ENCODE data around the gene GOLGA6A. TPM values are rescaled to one million over a fixed set of nuclear protein-coding genes. Genes with fewer than 3 reads are reported as not detected.
"Not testable (repeated sequence)": the region's sequence is repeated elsewhere in the genome, so short reads cannot be mapped to it uniquely, and the experiment has no call there.

GOLGA6A gene
- total RNA-seq, 2 experiments from 2014 or later: not detected

DNA sequence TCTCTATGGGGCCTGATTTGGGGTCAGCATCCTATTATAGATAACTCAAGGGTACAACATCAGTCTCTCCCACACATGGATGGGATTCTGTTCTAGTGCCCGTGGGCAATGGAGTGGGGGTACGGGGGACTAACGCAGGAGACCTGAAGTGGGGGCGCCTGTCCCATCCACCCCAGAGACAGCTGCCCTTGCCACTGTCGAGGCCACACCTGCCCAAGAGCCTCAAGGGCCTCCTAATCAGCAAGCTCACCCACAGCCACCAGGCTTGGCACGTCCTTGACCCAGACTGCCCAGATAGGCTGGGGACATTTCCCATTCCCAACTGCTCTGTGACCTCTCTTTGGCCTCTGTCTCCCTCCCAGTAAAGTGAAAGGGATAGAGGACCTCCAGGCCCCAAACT, 39.5 kb upstream of the GOLGA6A start:
- no peak for DNase-seq
- H3K9me3 Mint-ChIP-seq: peaks cover 8% of the 10 kb centered on the region
- H3K27ac Mint-ChIP-seq: no peak overlapping the region
- peaks cover 67% of the 10 kb centered on the region for H3K27me3 Mint-ChIP-seq
- H3K4me3 Mint-ChIP-seq: no peak overlapping the region
- peaks cover 5% of the 10 kb centered on the region for H3K4me1 Mint-ChIP-seq
- no peaks in the 10 kb centered on the region for H3K36me3 Mint-ChIP-seq

DNA sequence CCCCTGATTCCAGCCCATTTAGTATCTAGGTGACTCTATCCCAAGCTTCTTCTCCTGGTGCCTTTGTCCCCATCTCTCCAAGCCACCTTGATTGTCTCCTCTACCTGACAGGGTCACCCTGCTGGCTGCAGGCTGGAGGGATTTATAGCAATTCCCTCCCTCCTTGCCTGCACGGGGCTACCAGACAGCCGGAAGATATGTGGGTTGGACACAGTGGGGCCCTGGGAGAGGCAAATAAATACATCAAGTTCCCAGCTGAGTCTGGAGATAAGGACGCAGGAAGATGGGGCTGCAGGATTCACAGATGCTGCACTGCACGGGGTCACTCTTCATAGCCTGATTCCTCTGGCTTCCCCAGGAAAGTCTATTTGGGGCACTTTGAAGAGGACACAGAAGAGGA, 38.7 kb upstream of the GOLGA6A start:
- peaks cover 5% of the 10 kb centered on the region for H3K4me1 Mint-ChIP-seq
- DNase-seq: no peak
- H3K27me3 Mint-ChIP-seq: peaks cover 60% of the 10 kb centered on the region
- H3K36me3 Mint-ChIP-seq: no peaks in the 10 kb centered on the region
- H3K9me3 Mint-ChIP-seq: peaks cover 8% of the 10 kb centered on the region
- no peak overlapping the region for H3K4me3 Mint-ChIP-seq
- no peak overlapping the region for H3K27ac Mint-ChIP-seq

DNA sequence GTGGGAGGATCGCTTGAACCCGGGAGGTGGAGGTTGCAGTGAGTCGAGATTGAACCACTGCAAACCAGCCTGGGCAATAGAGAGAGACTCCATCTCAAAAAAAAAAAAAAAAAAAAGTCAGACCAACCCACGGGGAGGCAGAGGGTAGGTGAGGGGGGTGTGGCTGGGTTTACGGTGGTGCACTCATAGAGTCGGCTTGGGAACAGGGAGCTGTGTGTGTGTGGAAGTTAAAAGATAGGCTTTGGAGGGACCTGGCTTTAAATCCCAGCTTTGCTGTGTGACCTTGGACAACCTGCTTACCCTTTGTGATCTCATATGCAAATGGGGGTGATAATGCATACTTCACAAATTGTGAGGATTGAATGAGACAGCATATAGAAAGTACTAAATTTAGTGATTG, 38.1 kb upstream of the GOLGA6A start:
- no peak overlapping the region for H3K27ac Mint-ChIP-seq
- DNase-seq: no peak
- H3K4me3 Mint-ChIP-seq: no peak overlapping the region
- H3K27me3 Mint-ChIP-seq: peaks cover 55% of the 10 kb centered on the region
- peaks cover 5% of the 10 kb centered on the region for H3K4me1 Mint-ChIP-seq
- H3K36me3 Mint-ChIP-seq: no peaks in the 10 kb centered on the region
- peaks cover 8% of the 10 kb centered on the region for H3K9me3 Mint-ChIP-seq

DNA sequence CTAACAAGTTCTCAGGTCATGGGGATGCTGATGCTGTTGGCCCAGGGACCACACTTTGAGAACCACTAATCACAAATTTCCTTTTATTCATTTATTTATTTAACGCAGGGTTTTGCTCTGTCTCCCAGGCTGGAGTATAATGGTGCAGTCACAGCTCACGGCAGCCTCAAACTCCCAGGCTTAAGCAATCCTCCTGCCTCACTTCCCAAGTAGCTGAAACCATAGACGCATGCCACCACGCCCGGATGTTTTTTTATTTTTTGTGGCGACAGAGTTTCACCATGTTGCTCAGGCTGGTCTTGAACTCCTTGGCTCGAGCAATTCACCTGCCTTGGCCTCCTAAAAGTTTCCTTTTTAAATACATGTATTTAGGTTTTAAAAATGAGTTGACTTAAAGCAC, 27.4 kb upstream of the GOLGA6A start:
- no peak for DNase-seq
- Mint-ChIP-seq H3K4me1 (no peaks in the 10 kb centered on the region), H3K36me3 (no peaks in the 10 kb centered on the region), H3K4me3 (no peak overlapping the region), H3K9me3 (no peaks in the 10 kb centered on the region), H3K27ac (no peak overlapping the region), H3K27me3 (peaks cover 3% of the 10 kb centered on the region)

DNA sequence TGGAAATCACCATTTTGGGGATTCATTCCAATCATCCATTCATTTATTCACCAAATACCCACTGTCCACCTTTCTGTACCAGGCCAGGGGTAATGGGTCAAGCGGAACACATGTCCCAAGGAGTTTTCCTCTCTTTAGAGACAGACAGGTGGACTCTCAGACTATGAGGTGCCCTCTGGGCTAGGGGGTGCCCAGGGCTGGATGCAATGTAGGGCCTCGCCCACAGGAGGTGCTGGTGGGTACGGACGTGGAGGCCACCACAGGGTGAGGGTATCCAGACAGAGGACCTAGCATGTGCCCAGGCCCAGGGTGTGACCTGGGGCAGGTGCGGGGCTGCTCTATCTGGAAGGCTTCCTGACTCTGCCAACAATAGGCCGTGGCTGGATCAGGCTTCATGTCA, 26.3 kb upstream of the GOLGA6A start:
- H3K4me1 Mint-ChIP-seq, DNase-seq, H3K4me3 Mint-ChIP-seq, H3K9me3 Mint-ChIP-seq, H3K36me3 Mint-ChIP-seq, H3K27me3 Mint-ChIP-seq, H3K27ac Mint-ChIP-seq: not testable (repeated sequence)

DNA sequence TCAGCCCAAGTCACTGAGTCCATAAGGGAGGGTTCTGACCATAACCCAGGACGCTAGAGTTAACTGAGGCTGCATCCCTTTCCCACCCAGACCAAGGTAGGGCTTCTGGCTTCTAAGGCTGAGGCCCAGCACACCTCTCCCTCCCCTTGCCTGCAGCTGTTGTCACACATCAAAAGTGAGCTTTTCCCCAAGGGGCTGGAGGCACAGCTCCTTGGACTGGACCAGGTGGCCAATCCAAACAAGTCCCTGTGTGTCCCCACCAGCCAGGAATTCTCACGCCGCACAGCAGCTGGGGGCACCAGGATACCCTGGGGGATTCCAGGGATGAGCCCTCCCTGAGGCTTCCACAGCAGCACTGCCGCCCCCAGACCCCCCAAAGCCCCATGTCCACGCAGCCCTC, 25.8 kb upstream of the GOLGA6A start:
- Mint-ChIP-seq H3K36me3 (no peaks in the 10 kb centered on the region), H3K27me3 (no peaks in the 10 kb centered on the region), H3K27ac (no peak overlapping the region), H3K4me3 (no peak overlapping the region), H3K9me3 (no peaks in the 10 kb centered on the region), H3K4me1 (no peaks in the 10 kb centered on the region)
- DNase-seq: no peak

DNA sequence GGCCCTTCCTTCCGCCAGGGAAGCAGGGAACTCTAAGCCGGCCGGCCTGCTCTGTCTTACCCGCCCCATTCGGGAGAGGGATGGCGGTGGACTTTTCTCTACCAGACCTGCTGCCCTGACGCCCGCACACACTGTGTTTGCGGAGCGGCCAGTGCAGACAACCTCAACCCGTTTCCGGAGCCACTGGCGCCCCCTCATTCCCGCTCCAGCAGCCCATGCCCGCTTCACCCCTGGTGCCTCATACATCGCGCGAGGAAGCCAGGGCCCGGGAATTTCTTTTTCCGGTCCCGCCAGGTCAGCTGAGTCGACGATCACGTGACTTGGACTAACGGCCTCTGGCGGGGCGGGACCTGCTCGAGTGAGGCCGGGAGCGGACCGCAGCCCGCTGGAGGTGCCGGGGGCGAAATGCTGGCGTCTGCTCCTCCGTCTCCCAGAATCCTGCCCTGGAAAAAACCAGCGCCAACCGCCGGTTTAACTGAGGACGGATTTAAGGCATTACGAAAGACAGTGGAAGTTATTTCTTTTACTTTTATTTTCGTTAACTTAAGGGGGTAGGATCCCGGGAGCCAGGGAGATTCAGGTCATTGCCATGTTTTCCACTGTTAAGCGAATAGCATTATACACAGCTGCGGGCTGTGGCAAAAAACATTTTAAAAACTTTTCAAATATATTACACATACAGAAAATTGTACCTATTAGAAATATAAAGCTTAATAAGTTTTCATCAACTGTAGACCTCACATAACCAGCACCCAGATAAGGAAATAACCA, 17.8 kb upstream of the GOLGA6A start:
- Mint-ChIP-seq H3K4me3 (peak overlapping the region; percentile 88), H3K27ac (peak overlapping the region; percentile 91)
- not testable (repeated sequence) for H3K36me3 Mint-ChIP-seq, H3K4me1 Mint-ChIP-seq, H3K9me3 Mint-ChIP-seq, H3K27me3 Mint-ChIP-seq
- DNase-seq: peak; percentile 82

DNA sequence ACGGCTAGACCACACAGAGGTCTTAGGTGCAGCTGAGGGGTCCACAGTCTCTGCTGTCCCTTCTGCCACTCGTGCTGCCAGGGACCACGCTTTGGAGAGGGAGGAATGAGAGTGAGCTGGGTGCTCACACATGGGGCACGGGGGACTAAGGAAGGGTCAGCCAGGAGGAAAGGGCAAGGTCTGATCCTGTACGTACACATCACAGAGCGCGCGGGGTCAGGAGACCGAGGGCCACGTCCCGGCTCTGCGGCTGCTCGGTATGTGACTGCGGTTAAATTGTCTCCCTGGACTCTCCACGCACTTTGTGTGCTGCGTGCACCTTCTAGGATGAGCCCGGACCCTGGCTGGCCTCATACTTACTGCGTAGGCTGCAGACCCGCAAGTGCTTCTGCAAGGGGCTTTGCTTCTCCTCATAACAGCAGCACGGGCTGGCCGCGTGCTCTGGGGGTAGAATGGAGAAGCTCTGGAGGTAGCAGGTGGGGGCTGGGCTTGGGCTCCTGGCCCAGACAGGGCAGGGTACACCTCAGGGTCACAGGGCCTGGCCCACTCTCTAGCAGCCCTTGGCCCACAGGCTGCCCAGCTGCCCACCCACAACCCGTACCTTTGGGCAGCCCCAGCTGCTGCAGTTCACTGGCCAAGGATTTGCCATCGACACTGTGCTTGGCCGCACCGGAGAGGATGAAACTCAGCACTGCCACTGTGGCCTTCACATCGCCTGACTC, 14.6 kb upstream of the GOLGA6A start:
- H3K27me3 Mint-ChIP-seq, DNase-seq, H3K4me1 Mint-ChIP-seq, H3K4me3 Mint-ChIP-seq, H3K36me3 Mint-ChIP-seq, H3K9me3 Mint-ChIP-seq, H3K27ac Mint-ChIP-seq: not testable (repeated sequence)

DNA sequence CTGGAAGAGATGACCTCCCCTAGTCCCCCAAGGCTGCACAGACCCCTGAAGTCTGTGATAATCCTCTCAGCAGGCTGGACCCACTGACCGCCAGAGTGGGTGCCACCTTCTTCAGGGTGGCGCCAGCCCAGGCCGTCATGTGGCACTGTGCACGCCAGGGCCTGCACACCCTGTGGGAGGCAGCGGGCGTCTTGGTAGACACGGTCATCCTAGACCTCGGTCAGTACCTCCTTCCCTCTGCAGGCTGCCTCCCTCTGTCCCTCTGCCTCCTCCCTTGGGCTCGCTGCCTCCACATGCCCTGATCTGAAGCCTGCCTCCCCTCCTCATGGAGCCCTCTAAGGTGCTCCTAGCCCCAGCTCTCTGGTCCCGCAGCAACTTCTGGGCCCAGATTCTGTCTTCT, 13.3 kb upstream of the GOLGA6A start:
- not testable (repeated sequence) for H3K4me3 Mint-ChIP-seq, DNase-seq, H3K27me3 Mint-ChIP-seq, H3K36me3 Mint-ChIP-seq, H3K27ac Mint-ChIP-seq, H3K4me1 Mint-ChIP-seq, H3K9me3 Mint-ChIP-seq

DNA sequence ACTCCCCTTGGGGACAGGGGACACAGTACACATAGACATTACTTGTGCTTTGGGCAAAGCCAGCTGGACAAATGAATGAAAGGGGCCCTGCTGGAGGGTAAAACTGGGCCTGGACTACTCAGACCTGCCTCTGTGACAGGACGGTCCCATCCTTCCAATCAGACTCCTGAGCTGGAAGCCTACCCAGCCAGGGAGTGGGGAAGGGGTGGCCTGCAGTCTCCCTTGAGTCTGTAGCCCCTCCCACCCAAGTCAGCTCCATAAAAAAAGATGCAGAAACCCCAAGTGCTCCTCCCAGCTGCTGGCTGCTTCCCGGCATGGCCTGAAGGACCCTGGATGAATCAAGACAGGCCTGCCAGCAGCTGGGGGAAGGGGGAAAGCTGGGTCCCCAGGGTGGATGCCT, 12.2 kb upstream of the GOLGA6A start:
- not testable (repeated sequence) for H3K4me3 Mint-ChIP-seq, DNase-seq

DNA sequence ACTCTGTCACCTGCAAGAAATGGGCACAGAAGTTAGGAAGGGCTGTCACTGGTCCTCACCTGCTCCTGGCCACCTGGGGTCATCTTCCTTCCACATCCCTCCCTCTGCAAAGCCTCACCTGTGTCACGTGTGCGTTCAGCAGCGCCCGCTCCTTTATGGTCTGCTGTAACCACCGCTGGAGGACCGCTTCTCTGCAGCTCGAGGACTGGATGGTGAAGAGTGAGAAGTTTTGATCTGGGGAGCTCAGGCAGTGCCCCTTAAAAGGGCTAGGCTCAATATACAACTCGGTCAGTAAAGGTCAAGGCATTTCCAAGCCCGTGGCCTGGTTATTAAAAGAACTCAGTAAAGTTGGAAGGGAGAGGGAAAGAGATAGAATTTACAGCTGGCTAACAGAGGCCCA, 6.6 kb downstream of the GOLGA6A start:
- H3K36me3 Mint-ChIP-seq, H3K4me3 Mint-ChIP-seq, H3K27ac Mint-ChIP-seq, H3K27me3 Mint-ChIP-seq, DNase-seq, H3K4me1 Mint-ChIP-seq, H3K9me3 Mint-ChIP-seq: not testable (repeated sequence)

More for the DNA sequence above, 12.2 kb upstream of the GOLGA6A start:
- not testable (repeated sequence) for H3K27me3 Mint-ChIP-seq, H3K4me1 Mint-ChIP-seq, H3K36me3 Mint-ChIP-seq, H3K9me3 Mint-ChIP-seq, H3K27ac Mint-ChIP-seq

DNA sequence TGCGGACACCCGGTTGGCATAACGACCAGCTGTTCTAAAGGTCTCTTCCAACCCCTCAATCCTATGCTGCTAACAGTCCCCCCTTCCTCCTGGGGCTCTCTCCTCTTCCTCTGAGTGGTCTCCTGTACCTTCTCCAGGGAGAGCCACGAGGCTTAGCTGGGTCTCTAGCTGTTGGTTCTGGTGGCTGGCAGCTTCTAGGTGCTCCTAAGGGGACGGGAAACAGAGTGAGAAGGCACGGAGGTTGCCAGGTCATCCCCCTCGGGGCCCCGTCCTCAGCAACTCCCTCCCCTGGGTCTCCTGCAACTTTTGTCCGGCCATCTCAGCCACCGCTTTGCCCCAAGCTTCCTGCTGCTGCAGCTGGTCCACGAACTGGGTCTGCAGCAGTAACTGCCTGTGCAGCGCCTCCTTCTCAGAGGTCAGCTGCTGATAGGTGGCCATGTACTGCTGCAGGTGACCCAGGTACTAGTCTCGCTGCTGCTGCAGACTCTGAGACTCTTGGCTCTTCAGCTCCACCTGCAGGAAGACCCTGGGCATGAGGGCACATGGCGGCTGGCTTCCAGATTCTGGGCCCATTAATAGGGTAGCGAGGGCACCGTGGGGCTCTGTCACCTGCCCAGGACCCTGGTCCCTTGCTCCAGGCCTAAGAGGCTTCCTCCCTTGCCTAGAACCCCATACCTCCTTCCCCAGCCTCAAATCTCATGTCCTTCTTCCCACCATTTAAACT, 9.6 kb downstream of the GOLGA6A start:
- not testable (repeated sequence) for H3K27me3 Mint-ChIP-seq, H3K36me3 Mint-ChIP-seq, H3K9me3 Mint-ChIP-seq, H3K27ac Mint-ChIP-seq, H3K4me1 Mint-ChIP-seq, H3K4me3 Mint-ChIP-seq
- DNase-seq: peak; percentile 33

DNA sequence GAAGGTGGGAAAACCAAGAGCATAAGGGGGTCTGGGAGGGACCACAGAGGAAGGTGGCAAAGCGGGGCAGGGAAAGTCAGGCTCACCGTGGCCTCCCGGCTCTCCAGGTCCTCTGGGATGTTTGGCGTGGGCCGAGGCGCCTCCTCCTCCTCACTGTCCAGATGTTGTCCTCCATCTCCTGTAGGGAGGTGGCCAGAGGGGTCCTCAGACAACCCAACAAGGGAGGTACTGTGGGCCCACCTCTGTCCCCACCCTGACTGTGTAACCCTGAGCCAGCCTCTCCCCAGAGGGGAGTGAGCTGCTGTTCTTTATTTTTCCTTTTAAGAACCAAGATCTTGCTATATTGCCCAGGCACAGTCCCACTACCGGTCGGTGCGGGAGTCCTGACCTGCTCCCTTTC, 10.2 kb downstream of the GOLGA6A start:
- not testable (repeated sequence) for H3K36me3 Mint-ChIP-seq, H3K27me3 Mint-ChIP-seq, H3K4me1 Mint-ChIP-seq, H3K4me3 Mint-ChIP-seq, H3K27ac Mint-ChIP-seq, H3K9me3 Mint-ChIP-seq, DNase-seq

DNA sequence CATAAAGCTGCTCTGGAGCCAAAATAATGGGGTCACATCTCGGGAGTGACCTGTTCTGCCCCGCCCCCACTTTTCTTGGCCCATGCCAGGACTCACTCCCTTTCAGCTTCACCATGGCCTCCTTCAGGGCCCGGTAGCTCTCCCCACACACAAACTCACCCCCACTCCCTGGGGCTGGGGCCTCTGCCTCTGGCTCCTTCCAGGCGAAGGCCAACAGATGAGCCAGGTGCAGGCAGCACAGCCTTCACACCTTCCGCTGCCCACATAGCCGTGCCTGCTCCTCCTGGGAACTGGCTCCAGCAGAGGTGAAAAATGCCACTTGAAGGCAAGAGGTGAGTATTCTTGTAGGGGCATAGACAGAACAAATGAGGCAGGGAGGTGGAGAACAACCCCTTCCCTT, 10.7 kb downstream of the GOLGA6A start:
- H3K9me3 Mint-ChIP-seq, H3K4me1 Mint-ChIP-seq, H3K27me3 Mint-ChIP-seq, H3K27ac Mint-ChIP-seq, DNase-seq, H3K4me3 Mint-ChIP-seq, H3K36me3 Mint-ChIP-seq: not testable (repeated sequence)

DNA sequence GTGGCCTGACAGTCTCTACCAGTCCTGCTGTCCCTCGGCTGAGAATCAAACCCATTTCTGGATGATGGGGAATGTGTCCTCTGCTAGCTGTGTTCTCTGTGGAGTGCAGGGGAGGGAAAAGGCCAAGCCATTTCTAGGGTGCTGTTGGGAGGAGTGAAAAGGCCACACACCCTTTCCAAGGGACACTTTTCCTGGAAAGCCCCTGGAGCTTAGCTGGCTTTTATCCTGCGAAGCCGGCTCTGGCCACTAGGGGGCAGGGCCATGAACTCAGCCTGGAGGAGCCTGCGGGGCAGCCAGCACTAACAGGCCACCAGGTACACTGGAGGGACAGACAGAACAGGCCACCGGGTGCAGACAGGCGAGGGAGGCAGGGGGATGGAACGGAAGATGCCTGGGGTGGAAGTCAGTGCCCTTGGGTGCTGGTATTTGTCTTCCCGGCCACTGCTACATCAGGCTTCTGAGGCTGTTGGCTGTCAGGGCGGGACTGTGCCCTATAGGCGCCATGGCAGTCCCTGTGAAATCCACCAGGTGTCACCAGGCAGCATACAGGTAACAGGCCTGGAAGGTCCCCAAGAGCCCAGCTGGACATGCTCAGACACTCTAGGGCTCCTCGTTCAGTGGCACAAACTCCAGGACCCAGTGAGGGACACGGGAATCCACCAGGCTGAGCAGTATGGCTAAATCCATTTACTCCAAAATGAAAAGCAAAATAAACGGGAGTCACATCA, 16.5 kb downstream of the GOLGA6A start:
- not testable (repeated sequence) for H3K4me1 Mint-ChIP-seq, H3K27ac Mint-ChIP-seq, H3K36me3 Mint-ChIP-seq, H3K27me3 Mint-ChIP-seq, H3K9me3 Mint-ChIP-seq, H3K4me3 Mint-ChIP-seq
- peak; percentile 49 for DNase-seq
